CD4-positive, alpha-beta T cell (primary cell): ENCODE results near the gene NARF. TPM values are rescaled to one million over a fixed set of nuclear protein-coding genes. Genes with fewer than 3 reads are reported as not detected.

ENCODE experiments used
- ATAC-seq: fragments of 200-7000 bp; cut with Tn5 transposase; one replicate; pipeline ENCODE4 v1.10.0; 2022; ENCODE audit warnings: mild to moderate bottlenecking; ENCODE audit not compliant: poor library complexity
- CTCF ChIA-PET: fragments of 350-600 bp; sonication (Branson Sonifier 250); formaldehyde crosslinking; loops from one replicate; lab custom pipeline; 2021; ENCODE audit warnings: antibody characterized with exemption, inconsistent platforms; lab: Charles Lee
- POLR2A ChIA-PET: fragments of 350-600 bp; sonication (Branson Sonifier 250); formaldehyde crosslinking; loops from one replicate; lab custom pipeline; 2021; ENCODE audit warnings: antibody characterized with exemption, inconsistent platforms; lab: Charles Lee
- DNase-seq, 14 experiments: peaks; one replicate each; pipeline ENCODE4 v3.0.0-alpha.2; 2013 to 2020; ENCODE audit warnings: mixed read lengths in 2 of 14
- H3K27ac ChIP-seq, 2 donors: one replicate each; pipeline versions ENCODE4 v1.5.1 to v1.7.0; 2013; ENCODE audit warnings: low read length in 2 of 2, low read depth in 1 of 2, mild to moderate bottlenecking in 1 of 2
- H3K27me3 ChIP-seq, 2 experiments: 1 replicate in 1 of 2; 2 replicates in 1 of 2; pipeline versions ENCODE4 v1.6.1 to v1.7.0; 2013; ENCODE audit warnings: low read length in 2 of 2, control low read depth in 1 of 2, mild to moderate bottlenecking in 1 of 2, moderate library complexity in 1 of 2; ENCODE audit not compliant: insufficient read depth in 2 of 2, control insufficient read depth in 1 of 2
- H3K36me3 ChIP-seq: one replicate; pipeline ENCODE4 v1.6.1; 2013; ENCODE audit warnings: low read length, control low read depth; ENCODE audit not compliant: insufficient read depth
- H3K4me1 ChIP-seq: one replicate; pipeline ENCODE4 v1.6.1; 2013; ENCODE audit warnings: low read length, control low read depth; ENCODE audit not compliant: insufficient read depth
- H3K4me3 ChIP-seq: one replicate; pipeline ENCODE4 v1.5.1; 2013; ENCODE audit warnings: mild to moderate bottlenecking, low read length, moderate library complexity
- H3K9me3 ChIP-seq, 2 experiments: 1 replicate in 1 of 2; 2 replicates in 1 of 2; pipeline versions ENCODE4 v1.6.1 to v1.7.0; 2013; ENCODE audit warnings: low read length in 2 of 2, mild to moderate bottlenecking in 2 of 2, control low read depth in 1 of 2, moderate library complexity in 1 of 2; ENCODE audit not compliant: control insufficient read depth in 1 of 2, insufficient read depth in 1 of 2
- H3K27ac Mint-ChIP-seq: one replicate; pipeline ENCODE4 v1.8.0; 2020; ENCODE audit warnings: mixed read lengths
- H3K27me3 Mint-ChIP-seq: one replicate; pipeline ENCODE4 v1.8.0; 2021; ENCODE audit warnings: mixed read lengths
- H3K36me3 Mint-ChIP-seq: one replicate; pipeline ENCODE4 v1.8.0; 2021; ENCODE audit warnings: low read depth, mixed read lengths
- H3K4me1 Mint-ChIP-seq: one replicate; pipeline ENCODE4 v1.8.0; 2021; ENCODE audit warnings: low read depth, mixed read lengths
- H3K4me3 Mint-ChIP-seq: one replicate; pipeline ENCODE4 v1.8.0; 2020; ENCODE audit warnings: mild to moderate bottlenecking, mixed read lengths
- H3K9me3 Mint-ChIP-seq: one replicate; pipeline ENCODE4 v1.8.0; 2020; ENCODE audit warnings: mixed read lengths
- CTCF ChIP-seq: fragments of 200-600 bp; IDR thresholded peaks from one replicate; pipeline ENCODE4 v1.8.0; 2022; ENCODE audit warnings: antibody characterized with exemption, mild to moderate bottlenecking
- intact Hi-C, 2 experiments: fragments of 100-400 bp; cut with DNase I in 1 of 2; cut with micrococcal nuclease in 1 of 2; formaldehyde crosslinking; loops; one replicate each; pipeline versions ENCODE4 v1.15.1 to v1.9.0; 2023 to 2025; cut with DNase I, micrococcal nuclease
- total RNA-seq, 174 experiments: library from RNA in 2 of 174; stranded (reverse) in 2 of 174; gene quantifications; one replicate each; pipeline ENCODE4 v1.2.3 and lab custom pipeline; 2021 to 2026

The NARF gene
- total RNA-seq, 2 experiments from 2014 or later = 57.1 to 62.0 TPM

DNA sequence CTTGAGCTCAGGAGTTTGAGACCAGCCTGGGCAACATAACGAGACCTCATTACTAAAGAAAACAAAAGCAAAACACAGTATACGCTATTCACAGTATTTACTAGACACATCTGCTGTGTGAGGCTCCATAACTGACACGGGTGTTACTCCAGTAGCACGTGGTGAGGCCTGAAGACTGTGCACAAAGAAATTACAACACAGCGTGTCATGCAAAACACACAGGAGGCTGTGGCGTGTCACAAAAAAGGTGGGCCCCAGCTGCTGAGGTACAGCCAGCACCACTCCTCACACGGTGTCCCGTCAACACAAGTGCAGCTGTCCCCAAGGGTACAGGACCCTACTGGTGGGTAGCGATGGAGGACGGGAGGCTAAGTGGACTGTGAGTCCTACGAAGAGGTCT, 10.7 kb upstream of the NARF start:
- H3K27ac Mint-ChIP-seq = peak overlapping the region; percentile 58
- TF ChIP-seq CTCF = no peak
- CTCF ChIA-PET = no interaction called here
- no peak overlapping the region for H3K4me3 ChIP-seq
- H3K27ac ChIP-seq = peak overlapping the region in 1 of 2 donors; percentile 51
- intact Hi-C loops = no loop called here
- peaks cover 48% of the 10 kb centered on the region for H3K4me1 Mint-ChIP-seq
- H3K36me3 Mint-ChIP-seq = peaks cover 28% of the 10 kb centered on the region
- DNase-seq (no peak), ATAC-seq (no peak)
- no peaks in the 10 kb centered on the region for H3K9me3 Mint-ChIP-seq
- no peaks in the 10 kb centered on the region for H3K9me3 ChIP-seq
- peaks cover 57% of the 10 kb centered on the region for H3K4me1 ChIP-seq
- H3K36me3 ChIP-seq = peaks cover 48% of the 10 kb centered on the region
- H3K27me3 Mint-ChIP-seq = no peaks in the 10 kb centered on the region
- H3K27me3 ChIP-seq = no peaks in the 10 kb centered on the region
- peak overlapping the region; percentile 77 for H3K4me3 Mint-ChIP-seq
- POLR2A ChIA-PET = no interaction called here

GRCh38 chr17:82449131-82449882, 9.2 kb upstream of the NARF start:
- TF ChIP-seq CTCF = no peak
- ChIA-PET CTCF (interaction anchor here (0.6 to 1.8 kb wide), 3 partner anchors 25 to 243 kb away, joined by 3 to 5 read pairs (median 4); partner anchors contain the start of gene OGFOD3), POLR2A (interaction anchor here (0.7 to 1.6 kb wide), 11 partner anchors 8 to 243 kb away, joined by 3 to 37 read pairs (median 5); partner anchors contain the start of genes CD7, FOXK2 and NARF)
- H3K27ac ChIP-seq = peak overlapping the region; percentile 90 to 96
- H3K27me3 Mint-ChIP-seq = no peaks in the 10 kb centered on the region
- peaks cover 48% of the 10 kb centered on the region for H3K4me1 Mint-ChIP-seq
- peak overlapping the region; percentile 97 for H3K4me3 ChIP-seq
- peak overlapping the region; percentile 97 for H3K27ac Mint-ChIP-seq
- H3K27me3 ChIP-seq = no peaks in the 10 kb centered on the region
- DNase-seq (peak; percentile 37 to 87 (median 73)), ATAC-seq (peak; percentile 57)
- no peaks in the 10 kb centered on the region for H3K9me3 ChIP-seq
- peak overlapping the region; percentile 97 for H3K4me3 Mint-ChIP-seq
- H3K36me3 ChIP-seq = peaks cover 34% of the 10 kb centered on the region
- peaks cover 23% of the 10 kb centered on the region for H3K36me3 Mint-ChIP-seq
- no peaks in the 10 kb centered on the region for H3K9me3 Mint-ChIP-seq
- intact Hi-C loops = no loop called here
- peaks cover 57% of the 10 kb centered on the region for H3K4me1 ChIP-seq

DNA sequence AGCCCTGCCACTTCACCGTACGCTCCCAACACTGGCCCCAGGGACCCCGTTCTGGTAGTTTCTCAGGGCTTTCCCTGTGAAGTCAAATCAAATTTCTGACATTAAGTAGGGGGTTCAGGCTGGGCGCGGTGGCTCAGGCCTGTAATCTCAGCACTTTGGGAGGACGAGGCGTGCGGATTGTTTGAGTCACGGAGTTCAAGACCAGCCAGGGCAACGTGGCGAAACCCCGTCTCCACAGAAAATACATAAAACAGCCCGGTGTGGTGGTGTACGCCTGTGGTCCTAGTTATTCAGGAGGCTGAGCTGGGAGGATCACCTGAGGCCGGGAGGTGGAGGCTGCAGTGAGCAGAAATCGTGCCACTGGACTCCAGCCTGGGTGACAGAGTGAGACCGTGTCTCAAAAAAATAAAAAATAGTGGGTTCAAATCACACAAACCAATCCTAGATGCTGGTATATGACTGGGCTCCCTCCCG, 8.6 kb upstream of the NARF start:
- Histone ChIP-seq H3K27me3 (no peaks in the 10 kb centered on the region), H3K36me3 (peaks cover 28% of the 10 kb centered on the region), H3K9me3 (no peaks in the 10 kb centered on the region), H3K4me1 (peaks cover 55% of the 10 kb centered on the region), H3K27ac (peak overlapping the region; percentile 90 to 96), H3K4me3 (peak overlapping the region; percentile 97)
- Mint-ChIP-seq H3K27ac (peak overlapping the region; percentile 97), H3K4me3 (peak overlapping the region; percentile 97), H3K36me3 (peaks cover 23% of the 10 kb centered on the region), H3K9me3 (no peaks in the 10 kb centered on the region), H3K4me1 (peaks cover 48% of the 10 kb centered on the region), H3K27me3 (no peaks in the 10 kb centered on the region)
- CTCF ChIA-PET = interaction anchor here (0.6 to 1.8 kb wide), 2 partner anchors 31 to 244 kb away, joined by 3 to 5 read pairs; partner anchors contain the start of gene OGFOD3
- intact Hi-C loops = loop anchor here (1.0 to 5.0 kb wide), 5 partner anchors 8 to 197 kb away; partner anchors contain the start of genes HEXD (in 2 of the 2), NARF (in 2 of the 2), OGFOD3 (in 2 of the 2) and FOXK2 (in 1 of the 2)
- POLR2A ChIA-PET = interaction anchor here (0.7 to 1.6 kb wide), 10 partner anchors 8 to 244 kb away, joined by 3 to 37 read pairs (median 4); partner anchors contain the start of genes CD7 and NARF
- TF ChIP-seq CTCF = no peak
- DNase-seq (peak in 8 of 14 experiments; percentile 13 to 51 (median 25)), ATAC-seq (no peak)
